Sigmoid colon (tissue), 4 donors: ENCODE data around the gene CCL11.

ENCODE experiments used
- CTCF ChIP-seq, 4 experiments: fragments of 450-650 bp in 3 of 4; fragments of 200-600 bp in 1 of 4; IDR thresholded peaks; one replicate each; pipeline ENCODE4 v1.5.1; 2016 to 2019; ENCODE audit warnings: antibody characterized with exemption in 4 of 4, mild to moderate bottlenecking in 3 of 4, moderate library complexity in 2 of 4
- POLR2A ChIP-seq, 2 donors: fragments of 450-650 bp; IDR thresholded peaks; one replicate each; pipeline ENCODE4 v1.6.1; 2016; ENCODE audit warnings: antibody characterized with exemption in 2 of 2, mild to moderate bottlenecking in 2 of 2, moderate library complexity in 2 of 2
- POLR2AphosphoS5 ChIP-seq, 4 donors: sonication (generic); formaldehyde crosslinking; IDR thresholded peaks; one replicate each; pipeline ENCODE4 v1.6.1; 2017; ENCODE audit warnings: antibody characterized with exemption in 4 of 4

GRCh38 chr17:34308371-34308770 lies 22.8 kb downstream of the CCL11 start:
- TF ChIP-seq POLR2A (IDR thresholded peaks at IDR 0.05) (no peak), CTCF (IDR thresholded peaks at IDR 0.05) (no peak), POLR2AphosphoS5 (IDR thresholded peaks at IDR 0.05) (no peak)
